Right lobe of liver (tissue), 4 donors: ENCODE measurements around the gene PPP1R13L.

Source experiments
- CTCF ChIP-seq, 4 donors: fragments of 200-600 bp in 3 of 4; fragments of 450-650 bp in 1 of 4; IDR thresholded peaks; one replicate each; pipeline versions ENCODE4 v1.5.1 to v1.8.0; 2016 to 2022; ENCODE audit warnings: antibody characterized with exemption in 4 of 4, mild to moderate bottlenecking in 2 of 4
- POLR2A ChIP-seq: fragments of 450-650 bp; IDR thresholded peaks from one replicate; pipeline ENCODE4 v1.6.1; 2017; ENCODE audit warnings: antibody characterized with exemption, mild to moderate bottlenecking
- donor health status: DM: no; HTN: no; CAD: no.
- donor health status: DM: no; HTN: no; CAD: no.
- donor health status: DM: no; HTN: yes; CAD: no.

- TF ChIP-seq CTCF (IDR thresholded peaks at IDR 0.05) (no peak), POLR2A (no peak)
These were observed 4.1 kb upstream of the PPP1R13L start for GRCh38 chr19:45408830-45409556.
